PC-3 (cell line): ENCODE data around the gene RIPOR3. TPM values are rescaled to one million over a fixed set of nuclear protein-coding genes. Genes with fewer than 3 reads are reported as not detected.

ENCODE experiments used
- ATAC-seq: fragments of 200-7000 bp; cut with Tn5 transposase; 2 replicates; pipeline ENCODE4 v1.9.1; 2020; ENCODE audit warnings: mild to moderate bottlenecking, moderate library complexity
- BruUV-seq: library from RNA; stranded (reverse); fragments of 400-500 nt; replicated peaks from 2 replicates; lab custom pipeline; 2021; lab: Mats Ljungman, UMichigan
- CTCF ChIA-PET: fragments of 300-600 bp; sonication (Branson Sonifier 250); formaldehyde crosslinking; loops from one replicate; lab custom pipeline; 2022; ENCODE audit warnings: antibody characterized with exemption; lab: Charles Lee
- POLR2A ChIA-PET: fragments of 300-600 bp; sonication (Branson Sonifier 250); formaldehyde crosslinking; loops from one replicate; lab custom pipeline; 2022; ENCODE audit warnings: antibody characterized with exemption; ENCODE audit not compliant: unreplicated experiment; lab: Charles Lee
- DNase-seq: peaks from one replicate; pipeline ENCODE4 v3.0.0-alpha.2; 2015
- H2AFZ ChIP-seq: fragments of 300-600 bp; sonication (generic); 2 replicates; pipeline ENCODE4 v1.6.0; 2016; ENCODE audit warnings: antibody characterized with exemption, low read length
- H3F3A ChIP-seq: fragments of 300-600 bp; sonication (generic); one replicate; pipeline ENCODE4 v1.6.0; 2017; ENCODE audit warnings: antibody characterized with exemption, low read length, control low read depth, mild to moderate bottlenecking; ENCODE audit not compliant: unreplicated experiment
- H3K27ac ChIP-seq: fragments of 300-600 bp; sonication (generic); 2 replicates; pipeline ENCODE4 v1.5.1; 2016; ENCODE audit warnings: mild to moderate bottlenecking, low read length
- H3K27me3 ChIP-seq: fragments of 300-600 bp; sonication (generic); 2 replicates; pipeline ENCODE4 v1.6.1; 2016; ENCODE audit warnings: low read length, mixed read lengths
- H3K36me3 ChIP-seq: fragments of 300-600 bp; sonication (generic); 2 replicates; pipeline ENCODE4 v1.6.1; 2016; ENCODE audit warnings: low read depth, mixed run types, low read length, mixed read lengths
- H3K4me1 ChIP-seq: fragments of 300-600 bp; sonication (generic); 2 replicates; pipeline ENCODE4 v1.5.1; 2016; ENCODE audit warnings: low read length; ENCODE audit not compliant: insufficient read depth
- H3K4me2 ChIP-seq: fragments of 300-600 bp; sonication (generic); 2 replicates; pipeline ENCODE4 v1.6.0; 2016; ENCODE audit warnings: low read length
- H3K4me3 ChIP-seq: fragments of 300-600 bp; sonication (generic); 2 replicates; pipeline ENCODE4 v1.5.1; 2016; ENCODE audit warnings: mild to moderate bottlenecking, low read length, mixed read lengths
- H3K79me2 ChIP-seq: fragments of 300-600 bp; sonication (generic); 2 replicates; pipeline ENCODE4 v1.6.1; 2017; ENCODE audit warnings: low read length, mixed read lengths
- H3K9ac ChIP-seq: fragments of 300-600 bp; sonication (generic); 2 replicates; pipeline ENCODE4 v1.6.0; 2016; ENCODE audit warnings: mild to moderate bottlenecking, low read length
- H3K9me2 ChIP-seq: fragments of 300-600 bp; sonication (generic); replicated peaks from 2 replicates; pipeline ENCODE4 v1.6.1; 2016; ENCODE audit warnings: mixed run types, low read length, mixed read lengths
- H3K9me3 ChIP-seq: fragments of 300-600 bp; sonication (generic); 2 replicates; pipeline ENCODE4 v1.6.1; 2016; ENCODE audit warnings: low read length, mixed read lengths
- H4K20me1 ChIP-seq: fragments of 300-600 bp; sonication (generic); 2 replicates; pipeline ENCODE4 v1.6.1; 2016; ENCODE audit warnings: low read length, mixed read lengths
- CTCF ChIP-seq: fragments of 300-600 bp; sonication (generic); conservative IDR thresholded peaks from 2 replicates; pipeline ENCODE4 v1.5.1; 2017; ENCODE audit warnings: antibody characterized with exemption, low read depth, mild to moderate bottlenecking, low read length
- EZH2 ChIP-seq: fragments of 300-600 bp; sonication (generic); IDR thresholded peaks from one replicate; pipeline ENCODE4 v1.6.1; 2017; ENCODE audit warnings: antibody characterized with exemption, mild to moderate bottlenecking, low read length; ENCODE audit not compliant: unreplicated experiment
- EZH2phosphoT487 ChIP-seq: fragments of 300-600 bp; sonication (generic); IDR thresholded peaks from 2 replicates; pipeline ENCODE4 v1.6.1; 2018; ENCODE audit warnings: mild to moderate bottlenecking, antibody characterized with exemption, low read length, borderline replicate concordance
- intact Hi-C: fragments of 100-400 bp; cut with micrococcal nuclease; formaldehyde crosslinking; loops from 2 replicates; pipeline ENCODE4 v1.9.0; 2023
- total RNA-seq: library from RNA; depleted of rRNA; stranded (reverse); fragments of >200 nt; gene quantifications from 2 replicates; pipeline ENCODE4 v1.2.3, GENCODE V29; 2014

RIPOR3 gene
- total RNA-seq, 1 experiment from 2014 or later = 0.04 TPM

- intact Hi-C loops = no loop called here
- Histone ChIP-seq H3K27me3 (no peaks in the 10 kb centered on the region), H3K4me3 (no peak overlapping the region), H3K4me2 (no peak overlapping the region), H4K20me1 (no peaks in the 10 kb centered on the region), H3K4me1 (peaks cover 6% of the 10 kb centered on the region; the same call in 1 of the 2 replicates), H2AFZ (no peak overlapping the region), H3K27ac (no peak overlapping the region), H3K36me3 (no peaks in the 10 kb centered on the region), H3K9me2 (no peaks in the 10 kb centered on the region), H3K9me3 (no peaks in the 10 kb centered on the region), H3F3A (no peaks in the 10 kb centered on the region), H3K79me2 (no peaks in the 10 kb centered on the region), H3K9ac (no peak overlapping the region)
- POLR2A ChIA-PET = interaction anchor here (0.7 kb wide), 1 partner anchor 72 kb away, joined by 13 read pairs; no protein-coding TSS in a partner anchor
- no TSS peak for BruUV-seq
- no peak for DNase-seq
- no peak for TF ChIP-seq EZH2phosphoT487
- TF ChIP-seq EZH2 = no peak
- no peak for TF ChIP-seq CTCF
- no peak for ATAC-seq
- CTCF ChIA-PET = interaction anchor here (0.6 kb wide), 4 partner anchors 39 to 427 kb away, joined by 3 to 6 read pairs (median 5); no protein-coding TSS in a partner anchor
Measured at GRCh38 chr20:50681359-50682064, 9.8 kb downstream of the RIPOR3 start.

GRCh38 chr20:50680105-50680960 lies 11.0 kb downstream of the RIPOR3 start:
- no peak for DNase-seq
- Histone ChIP-seq H3K36me3 (no peaks in the 10 kb centered on the region), H3K9me3 (no peaks in the 10 kb centered on the region), H3K9ac (no peak overlapping the region), H3K27ac (no peak overlapping the region), H2AFZ (no peak overlapping the region), H3K27me3 (no peaks in the 10 kb centered on the region), H3K4me3 (no peak overlapping the region), H3K79me2 (no peaks in the 10 kb centered on the region), H4K20me1 (no peaks in the 10 kb centered on the region), H3K4me1 (peaks cover 6% of the 10 kb centered on the region; the same call in 1 of the 2 replicates), H3K9me2 (no peaks in the 10 kb centered on the region), H3K4me2 (no peak overlapping the region), H3F3A (no peaks in the 10 kb centered on the region)
- intact Hi-C loops = no loop called here
- CTCF ChIA-PET = interaction anchor here (0.6 kb wide), 1 partner anchor 40 kb away, joined by 6 read pairs; no protein-coding TSS in a partner anchor
- TF ChIP-seq CTCF (no peak), EZH2 (no peak), EZH2phosphoT487 (no peak)
- POLR2A ChIA-PET = interaction anchor here (0.7 kb wide), 1 partner anchor 73 kb away, joined by 13 read pairs; no protein-coding TSS in a partner anchor
- no TSS peak for BruUV-seq
- ATAC-seq = no peak
